Transverse colon (tissue), 4 donors: Measurements from ENCODE around the gene XYLT1.

Experiments
- EP300 ChIP-seq: sonication (generic); formaldehyde crosslinking; IDR thresholded peaks from one replicate; pipeline ENCODE4 v1.6.1; 2017; ENCODE audit warnings: antibody characterized with exemption, low read depth
- POLR2AphosphoS5 ChIP-seq, 3 donors: sonication (generic); formaldehyde crosslinking; IDR thresholded peaks; one replicate each; pipeline ENCODE4 v1.6.1; 2016; ENCODE audit warnings: antibody characterized with exemption in 3 of 3
- TF ChIP-seq, protein P1 (sequence below), 5 experiments: fragments of 200-600 bp in 3 of 5; fragments of 450-650 bp in 2 of 5; sonication (generic) in 3 of 5; IDR thresholded peaks; 1 replicate in 2 of 5; 2 replicates in 3 of 5; pipeline ENCODE4 v1.5.1; 2016 to 2017; ENCODE audit warnings: antibody characterized with exemption in 5 of 5, inconsistent platforms in 3 of 5, mild to moderate bottlenecking in 2 of 5, moderate library complexity in 1 of 5

DNA sequence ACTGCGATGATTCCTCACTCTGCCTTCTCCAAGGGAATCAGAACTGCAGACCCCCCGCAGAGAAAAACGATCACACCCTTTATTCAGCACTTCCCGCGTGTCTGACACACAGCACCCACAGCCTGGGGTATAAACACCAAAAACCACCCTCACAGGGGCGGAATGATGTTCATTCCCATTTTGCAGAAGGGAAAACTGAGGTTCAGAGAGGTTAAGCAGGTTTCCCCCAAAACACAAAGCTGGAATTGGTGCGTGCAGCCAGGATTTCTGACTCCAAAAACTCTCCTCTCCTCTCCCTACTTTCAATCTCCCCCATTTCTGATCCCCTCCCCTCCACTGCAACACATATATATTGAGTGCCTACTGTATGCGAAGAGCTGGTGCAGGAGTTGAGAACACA is 55.8 kb downstream of the XYLT1 start:
- TF ChIP-seq, protein P1, sequence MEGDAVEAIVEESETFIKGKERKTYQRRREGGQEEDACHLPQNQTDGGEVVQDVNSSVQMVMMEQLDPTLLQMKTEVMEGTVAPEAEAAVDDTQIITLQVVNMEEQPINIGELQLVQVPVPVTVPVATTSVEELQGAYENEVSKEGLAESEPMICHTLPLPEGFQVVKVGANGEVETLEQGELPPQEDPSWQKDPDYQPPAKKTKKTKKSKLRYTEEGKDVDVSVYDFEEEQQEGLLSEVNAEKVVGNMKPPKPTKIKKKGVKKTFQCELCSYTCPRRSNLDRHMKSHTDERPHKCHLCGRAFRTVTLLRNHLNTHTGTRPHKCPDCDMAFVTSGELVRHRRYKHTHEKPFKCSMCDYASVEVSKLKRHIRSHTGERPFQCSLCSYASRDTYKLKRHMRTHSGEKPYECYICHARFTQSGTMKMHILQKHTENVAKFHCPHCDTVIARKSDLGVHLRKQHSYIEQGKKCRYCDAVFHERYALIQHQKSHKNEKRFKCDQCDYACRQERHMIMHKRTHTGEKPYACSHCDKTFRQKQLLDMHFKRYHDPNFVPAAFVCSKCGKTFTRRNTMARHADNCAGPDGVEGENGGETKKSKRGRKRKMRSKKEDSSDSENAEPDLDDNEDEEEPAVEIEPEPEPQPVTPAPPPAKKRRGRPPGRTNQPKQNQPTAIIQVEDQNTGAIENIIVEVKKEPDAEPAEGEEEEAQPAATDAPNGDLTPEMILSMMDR (IDR thresholded peaks at IDR 0.05): no peak
- TF ChIP-seq EP300 (no peak), POLR2AphosphoS5 (IDR thresholded peaks at IDR 0.05) (no peak)
